HepG2 (cell line): ENCODE measurements around the gene C2orf15. TPM values are rescaled to one million over a fixed set of nuclear protein-coding genes. Genes with fewer than 3 reads are reported as not detected.

Experiments used
- ATAC-seq: fragments of 200-7000 bp; cut with Tn5 transposase; 3 replicates; pipeline ENCODE4 v1.9.1; 2020; ENCODE audit warnings: mild to moderate bottlenecking, moderate library complexity
- BruUV-seq: library from RNA; stranded (reverse); fragments of 400-500 nt; replicated peaks from 2 replicates; lab custom pipeline; 2021; lab: Mats Ljungman, UMichigan
- CTCF ChIA-PET: fragments of 300-600 bp; formaldehyde crosslinking; extraction: SDS; loops from one replicate; lab custom pipeline; 2021; ENCODE audit warnings: low total read pairs, inconsistent platforms, low intra/inter-chr PET ratio; lab: Yijun Ruan, JAX
- POLR2A ChIA-PET: fragments of 350-600 bp; sonication (Branson Sonifier 250); formaldehyde crosslinking; loops from one replicate; lab custom pipeline; 2020; ENCODE audit warnings: antibody characterized with exemption, inconsistent platforms; lab: Yijun Ruan, JAX
- DNase-seq: peaks from one replicate; pipeline ENCODE4 v3.0.0-alpha.2; 2015; ENCODE audit warnings: low spot score
- FAIRE-seq: peaks from 3 replicates; lab custom pipeline; 2011; peaks lifted over from hg19 to GRCh38; lab: Jason Lieb, UNC
- H2AFZ ChIP-seq: one replicate; pipeline ENCODE4 v1.6.1; 2011; ENCODE audit warnings: low read length, inconsistent platforms
- H3K27ac ChIP-seq: fragments of 300-600 bp; 3 replicates; pipeline ENCODE4 v1.8.0; 2011; ENCODE audit warnings: mixed run types, mild to moderate bottlenecking, mixed read lengths, low read length, inconsistent platforms; ENCODE audit not compliant: insufficient read depth; ENCODE audit errors: extremely low read length
- H3K27me3 ChIP-seq, 2 experiments: fragments of 200-600 bp in 1 of 2; 2 replicates in 1 of 2; 3 replicates in 1 of 2; pipeline versions ENCODE4 v1.6.0 to v1.8.0; 2011; ENCODE audit warnings: low read length in 2 of 2, mild to moderate bottlenecking in 2 of 2, moderate library complexity in 2 of 2, inconsistent platforms in 1 of 2; ENCODE audit not compliant: insufficient read depth in 2 of 2, control insufficient read depth in 1 of 2
- H3K36me3 ChIP-seq, 2 experiments: fragments of 200-600 bp in 1 of 2; replicated peaks in 1 of 2; 2 replicates in 1 of 2; 3 replicates in 1 of 2; pipeline versions ENCODE4 v1.5.1 to v1.8.0; 2011; ENCODE audit warnings: low read length in 2 of 2, inconsistent platforms in 1 of 2; ENCODE audit not compliant: insufficient read depth in 2 of 2, control insufficient read depth in 1 of 2
- H3K4me1 ChIP-seq: 2 replicates; pipeline ENCODE4 v1.5.1; 2012; ENCODE audit warnings: low read length, inconsistent platforms; ENCODE audit not compliant: insufficient read depth
- H3K4me2 ChIP-seq: 2 replicates; pipeline ENCODE4 v1.6.0; 2011; ENCODE audit warnings: low read depth, low read length, inconsistent platforms
- H3K4me3 ChIP-seq, 3 experiments: fragments of 200-600 bp in 1 of 3; sonication (generic), shearing (Covaris generic) in 1 of 3; replicated peaks in 1 of 3; 2 replicates each; pipeline ENCODE4 v1.5.1; 2011 to 2016; ENCODE audit warnings: low read length in 3 of 3, inconsistent platforms in 2 of 3, low read depth in 2 of 3, mild to moderate bottlenecking in 2 of 3, control low read depth in 1 of 3, mixed read lengths in 1 of 3; ENCODE audit not compliant: insufficient read depth in 1 of 3
- H3K79me2 ChIP-seq: one replicate; pipeline ENCODE4 v1.6.1; 2011; ENCODE audit warnings: low read length, inconsistent platforms; ENCODE audit not compliant: insufficient read depth
- H3K9ac ChIP-seq: 2 replicates; pipeline ENCODE4 v1.6.0; 2011; ENCODE audit warnings: mild to moderate bottlenecking, low read depth, low read length, inconsistent platforms; ENCODE audit not compliant: insufficient read depth
- H3K9me3 ChIP-seq: 2 replicates; pipeline ENCODE4 v1.5.1; 2012; ENCODE audit warnings: mild to moderate bottlenecking, low read length
- H4K20me1 ChIP-seq: 2 replicates; pipeline ENCODE4 v1.6.0; 2011; ENCODE audit warnings: inconsistent platforms, mild to moderate bottlenecking, low read length, moderate library complexity; ENCODE audit not compliant: insufficient read depth
- BCL6 ChIP-seq: IDR thresholded peaks from 2 replicates; pipeline ENCODE4 v1.6.1; 2016; ENCODE audit warnings: missing genetic modification reagents, missing compliant biosample characterization
- BRD4 ChIP-seq: sonication (generic); formaldehyde crosslinking; IDR thresholded peaks from 2 replicates; pipeline ENCODE4 v1.4.0; 2020; ENCODE audit warnings: missing genetic modification reagents
- CBX5 ChIP-seq: sonication (generic); formaldehyde crosslinking; IDR thresholded peaks from 2 replicates; pipeline ENCODE4 v1.4.0; 2020; ENCODE audit warnings: missing genetic modification reagents, borderline replicate concordance
- JARID2 ChIP-seq: sonication (generic); formaldehyde crosslinking; IDR thresholded peaks from 2 replicates; pipeline ENCODE4 v1.8.1; 2023; ENCODE audit warnings: missing genetic modification reagents, inconsistent platforms; ENCODE audit not compliant: insufficient replicate concordance
- MAFG ChIP-seq: sonication (generic); formaldehyde crosslinking; IDR thresholded peaks from 2 replicates; pipeline ENCODE4 v1.5.1; 2020; ENCODE audit warnings: mild to moderate bottlenecking, missing genetic modification reagents
- NONO ChIP-seq, 2 experiments: fragments of 450-650 bp in 1 of 2; sonication (generic) in 1 of 2; formaldehyde crosslinking in 1 of 2; IDR thresholded peaks in 1 of 2; conservative IDR thresholded peaks in 1 of 2; 2 replicates each; pipeline versions ENCODE4 v1.6.1 to v1.8.0; 2017 to 2022; ENCODE audit warnings: mild to moderate bottlenecking in 1 of 2, missing genetic modification reagents in 1 of 2, moderate library complexity in 1 of 2
- NPAS2 ChIP-seq: sonication (generic); formaldehyde crosslinking; IDR thresholded peaks from 2 replicates; pipeline ENCODE4 v1.8.0; 2022; ENCODE audit warnings: mild to moderate bottlenecking, missing genetic modification reagents, borderline replicate concordance
- RFXANK ChIP-seq: IDR thresholded peaks from 2 replicates; pipeline ENCODE4 v1.6.1; 2016
- TGIF2 ChIP-seq: IDR thresholded peaks from 2 replicates; pipeline ENCODE4 v1.6.1; 2016; ENCODE audit warnings: control low read depth, missing compliant biosample characterization
- ZNF24 ChIP-seq: fragments of 450-650 bp; IDR thresholded peaks from 2 replicates; pipeline ENCODE4 v1.6.1; 2017; ENCODE audit warnings: antibody characterized with exemption, mild to moderate bottlenecking
- ZNF260 ChIP-seq: sonication (generic); formaldehyde crosslinking; IDR thresholded peaks from 2 replicates; pipeline ENCODE4 v1.4.0; 2020; ENCODE audit warnings: missing genetic modification reagents, low read depth, mild to moderate bottlenecking, borderline replicate concordance
- ZNF629 ChIP-seq: sonication (generic); formaldehyde crosslinking; conservative IDR thresholded peaks from 2 replicates; pipeline ENCODE4 v1.5.0; 2020; ENCODE audit warnings: missing genetic modification reagents
- WGBS: methylation state at CpG from one replicate; pipeline ENCODE4 v1.1.6; 2017; ENCODE audit warnings: low lambda C conversion rate; 5-methylcytosine and 5-hydroxymethylcytosine counted together
- in situ Hi-C: cut with HindIII; loops from 2 replicates; pipeline ENCODE4 v1.10.0; 2017; ENCODE audit warnings: low pct_unique_long_range_greater_than_20kb; ENCODE audit not compliant: extremely low pct_ligation_motif_present
- intact Hi-C: fragments of 100-400 bp; cut with micrococcal nuclease; formaldehyde crosslinking; loops from one replicate; pipeline ENCODE4 v1.10.0; 2022; ENCODE audit not compliant: unreplicated experiment
- polyA plus RNA-seq, 8 experiments: library from polyadenylated mRNA; depleted of rRNA in 3 of 8; stranded (reverse) in 7 of 8; unstranded in 1 of 8; fragments of >200 nt; fragmentation: Illumina TruSeq in 4 of 8; extraction: Trizol in 4 of 8; gene quantifications; 2 replicates each; pipeline versions ENCODE4 v1.2.1 to v1.2.3, GENCODE V29; 2011 to 2016; ENCODE audit warnings: low read depth in 4 of 8, missing spikeins in 1 of 8, mixed read lengths in 1 of 8; ENCODE audit not compliant: insufficient read depth in 1 of 8
- total RNA-seq, 5 experiments: library from RNA; depleted of rRNA; stranded (reverse); fragments of >200 nt; fragmentation: Illumina TruSeq; extraction: Trizol; gene quantifications; 2 replicates each; pipeline ENCODE4 v1.2.3, GENCODE V29; 2016; ENCODE audit warnings: low read depth in 1 of 5
- TF ChIP-seq, protein P1 (sequence below): sonication (generic); formaldehyde crosslinking; IDR thresholded peaks from 2 replicates; pipeline ENCODE4 v1.5.0; 2020; ENCODE audit warnings: mild to moderate bottlenecking, low read depth, missing genetic modification reagents, borderline replicate concordance
- TF ChIP-seq, protein P2 (sequence below): sonication (generic); formaldehyde crosslinking; IDR thresholded peaks from 2 replicates; pipeline ENCODE4 v1.4.0; 2020; ENCODE audit warnings: mild to moderate bottlenecking, missing genetic modification reagents, borderline replicate concordance
- TF ChIP-seq, protein P3 (sequence below): sonication (generic); formaldehyde crosslinking; IDR thresholded peaks from 2 replicates; pipeline ENCODE4 v1.4.0; 2020; ENCODE audit warnings: low read depth, mild to moderate bottlenecking, missing genetic modification reagents

C2orf15 gene
- total and polyA plus RNA-seq, 2 of the 13 experiments (the other 11 are each of a cell fraction or from before 2014, with no cell fraction given): 5.5 to 8.3 TPM

DNA sequence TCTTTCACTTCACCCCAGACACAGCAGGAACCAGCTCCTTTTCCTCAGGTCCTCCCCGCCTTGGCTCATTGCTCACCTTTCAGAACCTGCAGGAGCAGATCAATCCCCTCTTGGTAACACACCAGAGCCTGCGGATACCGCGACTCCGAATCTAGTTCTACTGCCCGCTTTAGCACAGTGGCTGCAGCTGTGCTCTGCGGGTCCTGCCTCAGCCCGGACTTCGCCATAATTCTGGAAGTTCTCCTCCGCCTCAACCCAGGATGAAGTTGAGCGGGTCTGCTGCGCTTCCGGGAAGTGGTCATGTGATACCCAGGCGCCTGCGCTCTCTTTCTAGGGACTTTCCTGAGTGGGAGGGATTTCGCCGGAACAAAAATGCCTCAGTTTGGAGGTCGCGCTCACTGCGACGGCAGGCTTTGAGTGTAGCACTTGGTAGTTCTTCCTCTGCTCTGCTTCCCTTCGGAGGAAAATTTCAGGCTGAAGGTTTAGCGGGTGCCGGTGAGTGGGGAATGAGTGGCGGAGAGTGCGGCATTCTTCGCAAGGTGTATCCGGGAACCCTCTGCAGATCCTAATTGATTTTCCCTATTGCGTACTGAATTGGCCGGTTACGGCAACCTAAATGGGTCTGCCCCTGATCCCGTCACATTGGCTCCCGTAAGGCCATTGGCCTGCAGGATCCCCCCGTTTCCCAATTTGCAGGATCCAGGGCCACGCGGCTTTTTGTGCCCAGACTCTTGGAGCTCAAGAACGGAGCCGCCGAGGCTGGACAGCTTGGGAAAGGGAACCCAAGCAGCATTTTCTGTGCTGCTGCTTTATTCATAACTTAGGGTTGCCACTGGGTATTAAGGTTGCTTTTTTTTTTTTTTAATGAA, 39.5 kb downstream of the C2orf15 start, which contains the start of the genes MITD1 and MRPL30 (continued):
- TF ChIP-seq JARID2 (CRISPR knock-in tag) (peak; percentile 29), ZNF629 (CRISPR knock-in tag) (peak; percentile 64; the same call in 1 of the 2 replicates), BCL6 (peak; percentile 98), CBX5 (CRISPR knock-in tag) (peak; percentile 96; the same call in 1 of the 2 replicates)
- TF ChIP-seq, protein P1, sequence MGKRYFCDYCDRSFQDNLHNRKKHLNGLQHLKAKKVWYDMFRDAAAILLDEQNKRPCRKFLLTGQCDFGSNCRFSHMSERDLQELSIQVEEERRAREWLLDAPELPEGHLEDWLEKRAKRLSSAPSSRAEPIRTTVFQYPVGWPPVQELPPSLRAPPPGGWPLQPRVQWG (CRISPR knock-in tag): no peak

DNA sequence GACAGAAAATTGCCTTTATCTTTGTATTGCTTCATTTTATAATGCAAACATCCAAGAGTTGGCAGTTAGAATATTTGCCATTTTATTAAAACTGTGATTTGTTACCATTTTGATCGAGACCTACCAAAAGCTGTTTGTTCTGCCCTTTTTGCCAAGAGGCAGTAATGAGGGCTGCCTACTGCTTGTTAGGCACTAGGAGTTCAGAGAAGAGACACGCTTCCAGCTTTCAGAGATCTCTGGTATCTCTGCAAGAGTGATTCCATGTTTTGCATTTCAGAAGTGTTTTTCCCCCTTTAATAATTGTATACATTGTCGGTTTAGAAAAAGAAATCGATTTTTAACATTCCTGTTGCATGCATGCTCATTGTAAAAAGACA, 40.1 kb downstream of the C2orf15 start:
- Histone ChIP-seq H4K20me1 (no peaks in the 10 kb centered on the region), H3K4me1 (peaks cover 46% of the 10 kb centered on the region), H3K27me3 (no peaks in the 10 kb centered on the region; a peak in 1 of 5 replicates), H3K36me3 (0 out of 5 replicates have a peak, but pooled peaks cover 0 to 2% of the 10 kb centered on the region in 2 experiments), H3K4me2 (peak overlapping the region; percentile 83), H3K27ac (peak overlapping the region; percentile 83), H3K9ac (peak overlapping the region; percentile 82), H3K9me3 (no peaks in the 10 kb centered on the region), H3K79me2 (peaks cover 65% of the 10 kb centered on the region), H3K4me3 (peak overlapping the region; percentile 68 to 84 (median 84)), H2AFZ (peak overlapping the region; percentile 66)
- peak; percentile 24 for DNase-seq
- no peak for FAIRE-seq
- ATAC-seq: peak; percentile 26
- ChIA-PET CTCF (no interaction called here), POLR2A (interaction anchor here (1.2 to 3.4 kb wide), 7 partner anchors 9 to 309 kb away, joined by 3 to 103 read pairs (median 9); partner anchors contain the start of genes C2orf15, EIF5B, LIPT1 and TSGA10)
- intact Hi-C loops (loop anchor here (1.0 to 10.0 kb wide), 5 partner anchors 27 to 313 kb away; partner anchors contain the start of genes LIPT1, REV1, TSGA10 and TXNDC9), in situ Hi-C loops (loop anchor here (5.0 kb wide), 1 partner anchor 156 kb away; the partner anchor contains the start of genes EIF5B and TXNDC9)
- 0% methylated on average over 4 of the region's 4 CpGs for WGBS
- no TSS peak for BruUV-seq
- TF ChIP-seq NONO (IDR thresholded peaks at IDR 0.05) (no peak), NONO (CRISPR knock-in tag; conservative IDR thresholded peaks at IDR 0.05) (no peak), ZNF260 (no peak), RFXANK (no peak), NPAS2 (CRISPR knock-in tag) (no peak), TGIF2 (CRISPR knock-in tag) (no peak), MAFG (CRISPR knock-in tag) (no peak), BRD4 (CRISPR knock-in tag) (no peak), ZNF24 (0 out of 2 replicates have a peak, but pooled peaks have one; percentile 6)
- TF ChIP-seq, protein P2, sequence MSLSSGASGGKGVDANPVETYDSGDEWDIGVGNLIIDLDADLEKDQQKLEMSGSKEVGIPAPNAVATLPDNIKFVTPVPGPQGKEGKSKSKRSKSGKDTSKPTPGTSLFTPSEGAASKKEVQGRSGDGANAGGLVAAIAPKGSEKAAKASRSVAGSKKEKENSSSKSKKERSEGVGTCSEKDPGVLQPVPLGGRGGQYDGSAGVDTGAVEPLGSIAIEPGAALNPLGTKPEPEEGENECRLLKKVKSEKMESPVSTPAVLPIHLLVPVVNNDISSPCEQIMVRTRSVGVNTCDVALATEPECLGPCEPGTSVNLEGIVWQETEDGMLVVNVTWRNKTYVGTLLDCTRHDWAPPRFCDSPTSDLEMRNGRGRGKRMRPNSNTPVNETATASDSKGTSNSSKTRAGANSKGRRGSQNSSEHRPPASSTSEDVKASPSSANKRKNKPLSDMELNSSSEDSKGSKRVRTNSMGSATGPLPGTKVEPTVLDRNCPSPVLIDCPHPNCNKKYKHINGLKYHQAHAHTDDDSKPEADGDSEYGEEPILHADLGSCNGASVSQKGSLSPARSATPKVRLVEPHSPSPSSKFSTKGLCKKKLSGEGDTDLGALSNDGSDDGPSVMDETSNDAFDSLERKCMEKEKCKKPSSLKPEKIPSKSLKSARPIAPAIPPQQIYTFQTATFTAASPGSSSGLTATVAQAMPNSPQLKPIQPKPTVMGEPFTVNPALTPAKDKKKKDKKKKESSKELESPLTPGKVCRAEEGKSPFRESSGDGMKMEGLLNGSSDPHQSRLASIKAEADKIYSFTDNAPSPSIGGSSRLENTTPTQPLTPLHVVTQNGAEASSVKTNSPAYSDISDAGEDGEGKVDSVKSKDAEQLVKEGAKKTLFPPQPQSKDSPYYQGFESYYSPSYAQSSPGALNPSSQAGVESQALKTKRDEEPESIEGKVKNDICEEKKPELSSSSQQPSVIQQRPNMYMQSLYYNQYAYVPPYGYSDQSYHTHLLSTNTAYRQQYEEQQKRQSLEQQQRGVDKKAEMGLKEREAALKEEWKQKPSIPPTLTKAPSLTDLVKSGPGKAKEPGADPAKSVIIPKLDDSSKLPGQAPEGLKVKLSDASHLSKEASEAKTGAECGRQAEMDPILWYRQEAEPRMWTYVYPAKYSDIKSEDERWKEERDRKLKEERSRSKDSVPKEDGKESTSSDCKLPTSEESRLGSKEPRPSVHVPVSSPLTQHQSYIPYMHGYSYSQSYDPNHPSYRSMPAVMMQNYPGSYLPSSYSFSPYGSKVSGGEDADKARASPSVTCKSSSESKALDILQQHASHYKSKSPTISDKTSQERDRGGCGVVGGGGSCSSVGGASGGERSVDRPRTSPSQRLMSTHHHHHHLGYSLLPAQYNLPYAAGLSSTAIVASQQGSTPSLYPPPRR: no peak
- TF ChIP-seq, protein P3, sequence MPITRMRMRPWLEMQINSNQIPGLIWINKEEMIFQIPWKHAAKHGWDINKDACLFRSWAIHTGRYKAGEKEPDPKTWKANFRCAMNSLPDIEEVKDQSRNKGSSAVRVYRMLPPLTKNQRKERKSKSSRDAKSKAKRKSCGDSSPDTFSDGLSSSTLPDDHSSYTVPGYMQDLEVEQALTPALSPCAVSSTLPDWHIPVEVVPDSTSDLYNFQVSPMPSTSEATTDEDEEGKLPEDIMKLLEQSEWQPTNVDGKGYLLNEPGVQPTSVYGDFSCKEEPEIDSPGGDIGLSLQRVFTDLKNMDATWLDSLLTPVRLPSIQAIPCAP (CRISPR knock-in tag): no peak
